GM18870 (cell line): ENCODE data around the gene ACADS.
"Not testable (repeated sequence)": the region's sequence is repeated elsewhere in the genome, so short reads cannot be mapped to it uniquely, and the experiment has no call there.

Source experiments
- ATAC-seq: cut with Tn5 transposase; IDR thresholded peaks from one replicate; pipeline ENCODE4 v1.9.1; 2021; ENCODE audit warnings: moderate library complexity; ENCODE audit not compliant: unreplicated experiment

Gene ACADS

GRCh38 chr12:120725151-120725658, 421 bp upstream of the ACADS start:
- peak; percentile 6 for ATAC-seq

GRCh38 chr12:120726510-120726793, 826 bp downstream of the ACADS start:
- no peak for ATAC-seq

GRCh38 chr12:120726961-120727360, 1.3 kb downstream of the ACADS start:
- ATAC-seq = no peak

- ATAC-seq = not testable (repeated sequence)
Observed at GRCh38 chr12:120732198-120732597, 6.6 kb downstream of the ACADS start.

GRCh38 chr12:120733574-120733973, 7.9 kb downstream of the ACADS start:
- no peak for ATAC-seq

- ATAC-seq = no peak
Observed at GRCh38 chr12:120734210-120734609, 8.6 kb downstream of the ACADS start.

GRCh38 chr12:120735181-120735580, 9.6 kb downstream of the ACADS start:
- ATAC-seq = no peak

- ATAC-seq = no peak
Observed at GRCh38 chr12:120736404-120737331, 11.0 kb downstream of the ACADS start.

- ATAC-seq = no peak
Observed at GRCh38 chr12:120737557-120738251, 12.1 kb downstream of the ACADS start.

- ATAC-seq = no peak
Observed at GRCh38 chr12:120738252-120739030, 12.8 kb downstream of the ACADS start.

GRCh38 chr12:120739031-120739762, 13.6 kb downstream of the ACADS start:
- no peak for ATAC-seq

- ATAC-seq = no peak
Observed at GRCh38 chr12:120739821-120740613, 14.4 kb downstream of the ACADS start.

- no peak for ATAC-seq
Observed at GRCh38 chr12:120740871-120741270, 15.2 kb downstream of the ACADS start.

GRCh38 chr12:120741476-120742421, 16.1 kb downstream of the ACADS start:
- no peak for ATAC-seq

- ATAC-seq = no peak
Observed at GRCh38 chr12:120744922-120745493, 19.4 kb downstream of the ACADS start.

GRCh38 chr12:120748242-120748641, 22.6 kb downstream of the ACADS start:
- ATAC-seq = no peak

GRCh38 chr12:120749256-120749655, 23.6 kb downstream of the ACADS start:
- ATAC-seq = no peak

- no peak for ATAC-seq
Observed at GRCh38 chr12:120750806-120751205, 25.2 kb downstream of the ACADS start.
